GM21526 (cell line): ENCODE data around the gene ACBD5.

Experiments
- ATAC-seq: cut with Tn5 transposase; IDR thresholded peaks from one replicate; pipeline ENCODE4 v1.9.1; 2021; ENCODE audit warnings: moderate library complexity; ENCODE audit not compliant: unreplicated experiment, low FRiP score

ACBD5 gene

GRCh38 chr10:27155066-27155754 is 85.4 kb downstream of the ACBD5 start, which contains the start of gene MASTL:
MASTL (plus strand) TSS chr10:27155352; CDS start chr10:27155427, 75 bp downstream.
- ATAC-seq, result peak; percentile 81

GRCh38 chr10:27153845-27154193 is 86.8 kb downstream of the ACBD5 start:
- peak; percentile 9 for ATAC-seq

- ATAC-seq, result no peak
Observed at GRCh38 chr10:27153329-27153728, 87.3 kb downstream of the ACBD5 start.

GRCh38 chr10:27152687-27153086 is 87.9 kb downstream of the ACBD5 start:
- no peak for ATAC-seq

GRCh38 chr10:27150261-27150660 is 90.3 kb downstream of the ACBD5 start:
- ATAC-seq, result no peak

- ATAC-seq, result no peak
Observed at GRCh38 chr10:27147701-27148100, 92.9 kb downstream of the ACBD5 start.

- ATAC-seq, result no peak
Observed at GRCh38 chr10:27145937-27146336, 94.7 kb downstream of the ACBD5 start.
